Upper lobe of left lung (tissue), 6 donors: ENCODE results near the gene COBL. TPM values are rescaled to one million over a fixed set of nuclear protein-coding genes. Genes with fewer than 3 reads are reported as not detected.

ENCODE experiments used
- ATAC-seq, 2 donors: fragments of 200-7000 bp; cut with Tn5 transposase; one replicate each; pipeline ENCODE4 v1.9.1; 2022; ENCODE audit warnings: mild to moderate bottlenecking in 2 of 2, moderate library complexity in 2 of 2; ENCODE audit not compliant: low FRiP score in 2 of 2
- DNase-seq, 2 donors: peaks; one replicate each; pipeline ENCODE4 v3.0.0-alpha.2; 2019 to 2020
- H3K27ac ChIP-seq, 4 donors: fragments of 200-600 bp; sonication (generic); one replicate each; pipeline ENCODE4 v1.5.1; 2016 to 2019
- H3K27me3 ChIP-seq, 4 donors: fragments of 200-600 bp; sonication (generic); one replicate each; pipeline ENCODE4 v1.5.1; 2017 to 2019
- H3K36me3 ChIP-seq, 4 donors: fragments of 200-600 bp; sonication (generic); one replicate each; pipeline ENCODE4 v1.5.1; 2016 to 2019
- H3K4me1 ChIP-seq, 4 donors: fragments of 200-600 bp; sonication (generic); one replicate each; pipeline ENCODE4 v1.5.1; 2018 to 2019
- H3K4me3 ChIP-seq, 4 donors: fragments of 200-600 bp; sonication (generic); one replicate each; pipeline ENCODE4 v1.5.1; 2017 to 2019; ENCODE audit warnings: mild to moderate bottlenecking in 2 of 4, moderate library complexity in 1 of 4
- H3K9me3 ChIP-seq, 4 donors: fragments of 200-600 bp; sonication (generic); one replicate each; pipeline ENCODE4 v1.5.1; 2018 to 2019
- EP300 ChIP-seq, 4 donors: sonication (generic); formaldehyde crosslinking; IDR thresholded peaks; one replicate each; pipeline ENCODE4 v1.5.1; 2017; ENCODE audit warnings: antibody characterized with exemption in 4 of 4, control low read depth in 2 of 4
- POLR2A ChIP-seq, 4 donors: fragments of 450-650 bp; IDR thresholded peaks; one replicate each; pipeline ENCODE4 v1.5.1; 2016 to 2017; ENCODE audit warnings: antibody characterized with exemption in 4 of 4, mild to moderate bottlenecking in 2 of 4
- POLR2AphosphoS5 ChIP-seq, 2 donors: sonication (generic); formaldehyde crosslinking; IDR thresholded peaks; one replicate each; pipeline ENCODE4 v1.5.1; 2017; ENCODE audit warnings: antibody characterized with exemption in 2 of 2
- WGBS, 2 donors: methylation state at CpG; one replicate each; pipeline ENCODE4 v1.1.5; 2017 to 2018; 5-methylcytosine and 5-hydroxymethylcytosine counted together
- total RNA-seq, 6 donors: library from RNA; depleted of rRNA in 4 of 6; stranded (reverse); fragments of >200 nt in 4 of 6; gene quantifications; one replicate each; pipeline versions ENCODE4 v1.1.0 to v1.2.1, GENCODE V29; 2016 to 2021
- TF ChIP-seq, protein P1 (sequence below), 6 experiments: fragments of 450-650 bp in 4 of 6; fragments of 200-600 bp in 2 of 6; sonication (generic) in 2 of 6; IDR thresholded peaks; one replicate each; pipeline ENCODE4 v1.5.1; 2016 to 2019; ENCODE audit warnings: antibody characterized with exemption in 6 of 6
- donor health status: DM: no; HTN: no; CAD: no; lungs with moderate emphysema.
- donor health status: DM: no; HTN: yes; CAD: no; lungs with severe emphysema.

The COBL gene, protein sequence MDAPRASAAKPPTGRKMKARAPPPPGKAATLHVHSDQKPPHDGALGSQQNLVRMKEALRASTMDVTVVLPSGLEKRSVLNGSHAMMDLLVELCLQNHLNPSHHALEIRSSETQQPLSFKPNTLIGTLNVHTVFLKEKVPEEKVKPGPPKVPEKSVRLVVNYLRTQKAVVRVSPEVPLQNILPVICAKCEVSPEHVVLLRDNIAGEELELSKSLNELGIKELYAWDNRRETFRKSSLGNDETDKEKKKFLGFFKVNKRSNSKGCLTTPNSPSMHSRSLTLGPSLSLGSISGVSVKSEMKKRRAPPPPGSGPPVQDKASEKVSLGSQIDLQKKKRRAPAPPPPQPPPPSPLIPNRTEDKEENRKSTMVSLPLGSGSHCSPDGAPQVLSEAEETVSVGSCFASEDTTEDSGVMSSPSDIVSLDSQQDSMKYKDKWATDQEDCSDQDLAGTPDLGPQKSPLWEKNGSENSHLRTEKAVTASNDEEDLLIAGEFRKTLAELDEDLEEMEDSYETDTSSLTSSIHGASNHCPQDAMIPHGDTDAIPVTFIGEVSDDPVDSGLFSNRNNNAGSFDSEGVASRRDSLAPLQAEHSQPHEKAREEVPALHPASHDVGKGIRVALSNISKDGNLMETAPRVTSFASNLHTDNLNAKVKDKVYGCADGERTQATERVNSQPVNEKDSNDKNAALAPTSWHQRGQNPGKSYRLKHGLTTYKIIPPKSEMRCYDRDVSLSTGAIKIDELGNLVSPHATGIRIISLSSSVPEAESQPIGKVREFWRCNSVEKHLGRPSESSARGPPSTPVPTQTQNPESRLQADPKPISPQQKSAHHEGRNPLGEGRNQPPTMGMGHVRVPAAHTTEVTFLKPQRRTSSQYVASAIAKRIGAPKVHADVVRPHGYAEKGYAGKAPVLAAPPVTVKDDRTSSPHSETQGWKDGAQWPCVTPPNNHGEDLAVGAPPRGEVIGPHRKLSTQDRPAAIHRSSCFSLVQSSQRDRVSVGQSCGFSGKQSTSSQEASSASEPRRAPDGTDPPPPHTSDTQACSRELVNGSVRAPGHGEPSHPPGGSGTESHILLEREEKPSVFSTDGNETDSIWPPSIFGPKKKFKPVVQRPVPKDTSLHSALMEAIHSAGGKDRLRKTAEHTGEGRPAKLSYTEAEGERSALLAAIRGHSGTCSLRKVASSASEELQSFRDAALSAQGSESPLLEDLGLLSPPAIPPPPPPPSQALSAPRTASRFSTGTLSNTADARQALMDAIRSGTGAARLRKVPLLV
- 10 to 100 TPM; 27.0 to 54.7 (median 36.8) TPM for total RNA-seq

DNA sequence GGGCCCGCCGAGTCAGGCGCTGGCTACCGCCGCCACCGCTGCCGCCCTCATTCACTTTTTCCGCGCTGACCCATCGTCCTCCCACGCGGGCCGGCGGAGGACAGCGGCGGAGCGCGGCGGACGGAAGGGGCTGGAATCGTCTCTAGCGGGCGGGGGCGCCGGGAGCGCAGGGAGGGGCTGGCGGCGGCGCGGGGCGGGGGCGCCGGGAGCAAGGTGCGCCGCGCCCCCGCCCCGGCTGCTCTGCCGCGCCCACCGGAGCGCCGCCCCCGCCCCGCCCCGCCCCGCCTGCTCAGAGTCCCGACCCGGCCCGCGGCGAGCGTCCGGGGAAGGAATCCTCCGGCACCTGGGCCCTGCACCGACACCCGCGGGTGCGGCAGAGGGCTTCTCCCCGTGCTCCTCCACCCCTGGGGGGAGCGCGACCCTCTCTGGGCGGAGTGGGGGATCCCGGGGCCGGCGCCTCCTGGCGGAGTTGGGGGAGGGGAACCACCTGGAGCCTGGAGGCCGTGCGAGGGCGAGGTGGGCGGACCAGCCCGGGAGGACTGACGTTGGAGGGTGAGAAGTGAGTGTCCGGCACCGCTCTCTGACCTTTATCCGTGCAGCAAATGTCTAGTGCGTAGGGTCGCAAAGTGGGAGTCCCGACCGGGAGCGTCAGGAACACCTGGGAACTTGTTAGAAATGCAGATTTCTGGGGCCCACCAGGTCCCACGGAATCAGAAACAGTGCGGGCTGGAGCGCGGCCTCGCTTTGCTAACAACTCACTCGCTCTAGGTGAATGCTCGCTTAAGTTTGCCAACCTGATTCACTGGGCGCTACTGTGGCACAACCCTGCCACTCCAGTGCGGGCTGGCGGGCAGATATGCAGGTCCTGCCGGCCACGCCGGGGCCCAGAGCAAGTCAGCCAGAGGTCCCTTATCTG, at the start of gene COBL:
COBL (minus strand) TSS at position 144 of the 916 bp plus-strand sequence. CDS start 176 bp downstream, outside the sequence.
- H3K27ac ChIP-seq = peak within 1 kb of the TSS; percentile 81 to 85 (median 84)
- peak within 1 kb of the TSS; percentile 28 to 73 (median 62) for H3K4me3 ChIP-seq
- peaks cover 0 to 8% (median 2%) of the 10 kb centered on the region in 4 donors for H3K27me3 ChIP-seq
- TF ChIP-seq POLR2A (IDR thresholded peaks at IDR 0.05) (peak in 1 of 4 donors; percentile 46), POLR2AphosphoS5 (IDR thresholded peaks at IDR 0.05) (no peak), EP300 (IDR thresholded peaks at IDR 0.05) (no peak)
- TF ChIP-seq, protein P1, sequence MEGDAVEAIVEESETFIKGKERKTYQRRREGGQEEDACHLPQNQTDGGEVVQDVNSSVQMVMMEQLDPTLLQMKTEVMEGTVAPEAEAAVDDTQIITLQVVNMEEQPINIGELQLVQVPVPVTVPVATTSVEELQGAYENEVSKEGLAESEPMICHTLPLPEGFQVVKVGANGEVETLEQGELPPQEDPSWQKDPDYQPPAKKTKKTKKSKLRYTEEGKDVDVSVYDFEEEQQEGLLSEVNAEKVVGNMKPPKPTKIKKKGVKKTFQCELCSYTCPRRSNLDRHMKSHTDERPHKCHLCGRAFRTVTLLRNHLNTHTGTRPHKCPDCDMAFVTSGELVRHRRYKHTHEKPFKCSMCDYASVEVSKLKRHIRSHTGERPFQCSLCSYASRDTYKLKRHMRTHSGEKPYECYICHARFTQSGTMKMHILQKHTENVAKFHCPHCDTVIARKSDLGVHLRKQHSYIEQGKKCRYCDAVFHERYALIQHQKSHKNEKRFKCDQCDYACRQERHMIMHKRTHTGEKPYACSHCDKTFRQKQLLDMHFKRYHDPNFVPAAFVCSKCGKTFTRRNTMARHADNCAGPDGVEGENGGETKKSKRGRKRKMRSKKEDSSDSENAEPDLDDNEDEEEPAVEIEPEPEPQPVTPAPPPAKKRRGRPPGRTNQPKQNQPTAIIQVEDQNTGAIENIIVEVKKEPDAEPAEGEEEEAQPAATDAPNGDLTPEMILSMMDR (IDR thresholded peaks at IDR 0.05) = peak in 3 of 6 experiments; percentile 5 to 8 (median 5)
- WGBS, 2 donors = 6 to 8% methylated on average over 20 to 59 of the region's 94 CpGs
- ATAC-seq (peak; percentile 61 to 65), DNase-seq (peak; percentile 59 to 91)
- no peaks in the 10 kb centered on the region for H3K36me3 ChIP-seq
- no peaks in the 10 kb centered on the region for H3K9me3 ChIP-seq
- peaks cover 5 to 31% (median 13%) of the 10 kb centered on the region in 4 donors for H3K4me1 ChIP-seq

DNA sequence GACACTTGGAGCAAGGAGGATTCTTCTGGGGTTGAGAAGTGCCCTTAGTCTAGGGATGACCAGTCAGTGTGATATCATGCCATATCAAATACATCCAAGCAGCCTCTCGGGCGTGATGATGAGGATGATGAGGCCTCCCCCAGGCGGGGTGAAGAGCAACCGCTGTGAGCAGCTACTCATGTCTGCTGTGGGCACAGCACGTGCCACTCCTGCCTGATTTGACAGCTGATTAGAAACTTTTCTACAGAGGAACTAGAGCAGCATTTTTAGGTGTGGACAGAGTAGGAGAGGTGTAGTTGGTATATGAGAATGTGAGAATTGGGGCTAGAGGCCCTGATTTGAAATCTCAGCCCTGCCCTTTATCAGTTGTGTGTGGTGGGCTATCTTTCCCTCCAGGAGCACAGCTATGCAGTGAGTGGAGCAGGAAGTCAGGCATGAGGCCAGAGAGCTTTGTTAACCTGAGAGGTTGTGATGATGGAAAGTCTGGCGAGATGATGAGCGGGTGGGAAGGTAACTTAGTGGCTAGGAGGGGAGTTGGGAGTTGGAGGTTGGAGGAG, 49.6 kb upstream of the COBL start:
- Histone ChIP-seq H3K9me3 (no peaks in the 10 kb centered on the region), H3K4me3 (no peak overlapping the region), H3K4me1 (no peaks in the 10 kb centered on the region), H3K36me3 (no peaks in the 10 kb centered on the region), H3K27ac (no peak overlapping the region), H3K27me3 (no peaks in the 10 kb centered on the region)
- TF ChIP-seq POLR2AphosphoS5 (IDR thresholded peaks at IDR 0.05) = no peak
- TF ChIP-seq, protein P1 (IDR thresholded peaks at IDR 0.05) = no peak
- TF ChIP-seq EP300 (IDR thresholded peaks at IDR 0.05) = no peak
- no peak for TF ChIP-seq POLR2A (IDR thresholded peaks at IDR 0.05)
- ATAC-seq (no peak), DNase-seq (no peak)
- 78 to 84% methylated on average over 7 of the region's 7 CpGs for WGBS, 2 donors

DNA sequence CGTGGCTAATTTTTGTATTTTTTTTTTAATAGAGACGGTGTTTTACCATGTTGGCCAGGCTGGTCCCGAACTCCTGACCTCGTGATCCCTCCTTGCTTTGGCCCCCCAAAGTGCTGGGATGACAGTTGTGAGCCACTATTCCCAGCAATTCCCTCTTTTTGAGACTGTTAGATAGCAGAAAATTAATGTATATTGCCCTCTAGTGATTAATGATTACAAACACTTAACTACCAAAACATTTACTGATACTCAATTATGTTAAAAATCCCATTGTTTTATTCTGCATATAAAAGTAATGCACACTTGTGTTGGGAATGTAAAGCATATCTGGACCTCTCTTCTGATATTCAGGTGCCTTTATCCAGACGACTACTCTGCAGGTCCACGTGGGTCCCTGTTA, 41.2 kb upstream of the COBL start:
- TF ChIP-seq, protein P1 (IDR thresholded peaks at IDR 0.05) = no peak
- no peak for TF ChIP-seq POLR2A (IDR thresholded peaks at IDR 0.05)
- TF ChIP-seq POLR2AphosphoS5 (IDR thresholded peaks at IDR 0.05) = no peak
- TF ChIP-seq EP300 (IDR thresholded peaks at IDR 0.05) = no peak
- no peak for ATAC-seq
- Histone ChIP-seq H3K27me3 (no peaks in the 10 kb centered on the region), H3K4me3 (no peak overlapping the region), H3K36me3 (no peaks in the 10 kb centered on the region), H3K27ac (no peak overlapping the region), H3K9me3 (no peaks in the 10 kb centered on the region), H3K4me1 (no peaks in the 10 kb centered on the region)
- 68 to 77% methylated on average over 6 of the region's 6 CpGs for WGBS, 2 donors
- no peak for DNase-seq
